Activated CD4-positive, alpha-beta memory T cell treated with anti-CD3 and anti-CD28 coated beads for 36 hours (primary cell): ENCODE measurements around the gene RHBDL2. TPM values are rescaled to one million over a fixed set of nuclear protein-coding genes. Genes with fewer than 3 reads are reported as not detected.
A peak's percentile ranks its signal among the peaks of the same experiment; 100 is the strongest.
"Not testable (repeated sequence)": the region's sequence is repeated elsewhere in the genome, so short reads cannot be mapped to it uniquely, and the experiment has no call there.

Experiments used
- CTCF ChIA-PET: fragments of 350-600 bp; sonication (Branson Sonifier 250); formaldehyde crosslinking; loops from one replicate; lab custom pipeline; 2021; ENCODE audit warnings: antibody characterized with exemption, inconsistent platforms; lab: Charles Lee
- POLR2A ChIA-PET: fragments of 350-600 bp; sonication (Branson Sonifier 250); formaldehyde crosslinking; loops from one replicate; lab custom pipeline; 2021; ENCODE audit warnings: antibody characterized with exemption; lab: Charles Lee
- DNase-seq: peaks from one replicate; pipeline ENCODE4 v3.0.0-alpha.2; 2020
- H3K27ac Mint-ChIP-seq: one replicate; pipeline ENCODE4 v1.8.0; 2021; ENCODE audit warnings: mixed read lengths
- H3K27me3 Mint-ChIP-seq: one replicate; pipeline ENCODE4 v1.8.0; 2021; ENCODE audit warnings: mixed read lengths
- H3K36me3 Mint-ChIP-seq: one replicate; pipeline ENCODE4 v1.8.0; 2021; ENCODE audit warnings: mixed read lengths
- H3K4me1 Mint-ChIP-seq: one replicate; pipeline ENCODE4 v1.8.0; 2021; ENCODE audit warnings: low read depth, mixed read lengths
- H3K4me3 Mint-ChIP-seq: one replicate; pipeline ENCODE4 v1.8.0; 2021; ENCODE audit warnings: mild to moderate bottlenecking, mixed read lengths
- H3K9me3 Mint-ChIP-seq: one replicate; pipeline ENCODE4 v1.8.0; 2021; ENCODE audit warnings: mixed read lengths
- intact Hi-C: fragments of 100-400 bp; cut with micrococcal nuclease; formaldehyde crosslinking; loops from one replicate; pipeline ENCODE4 v1.15.1; 2023
- total RNA-seq, 2 experiments: library from RNA; stranded (reverse); gene quantifications; one replicate each; pipeline ENCODE4 v1.2.3, GENCODE V29; 2021

Gene RHBDL2
- total RNA-seq, 2 experiments from 2014 or later: not detected

DNA sequence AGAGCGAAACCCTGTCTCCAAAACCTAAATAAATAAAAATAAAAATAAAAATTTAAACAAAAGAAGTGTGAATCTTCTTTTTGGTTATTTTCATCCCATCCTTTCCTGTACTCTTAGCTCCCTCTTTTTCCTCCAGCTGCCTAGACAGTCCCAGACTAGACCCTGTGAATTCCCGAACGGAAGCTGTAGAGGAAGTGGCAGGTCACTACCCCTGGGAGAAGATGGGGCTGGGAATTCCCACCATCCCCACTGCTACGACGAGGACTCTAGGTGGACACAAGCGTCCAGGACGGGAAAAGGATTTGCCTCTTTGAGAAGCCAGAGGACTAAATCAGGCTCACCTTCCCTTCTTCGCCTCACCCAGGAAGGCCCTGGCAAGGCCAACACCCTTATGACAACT is 12.6 kb downstream of the RHBDL2 start:
- Mint-ChIP-seq H3K4me3 (no peak overlapping the region), H3K36me3 (no peaks in the 10 kb centered on the region), H3K9me3 (peaks cover 3% of the 10 kb centered on the region), H3K27me3 (peaks cover 2% of the 10 kb centered on the region), H3K4me1 (peaks cover 21% of the 10 kb centered on the region), H3K27ac (no peak overlapping the region)
- CTCF ChIA-PET: interaction anchor here (1.4 kb wide), 1 partner anchor 34 kb away, joined by 3 read pairs; no protein-coding TSS in a partner anchor
- POLR2A ChIA-PET: no interaction called here
- DNase-seq: no peak
- intact Hi-C loops: no loop called here

DNA sequence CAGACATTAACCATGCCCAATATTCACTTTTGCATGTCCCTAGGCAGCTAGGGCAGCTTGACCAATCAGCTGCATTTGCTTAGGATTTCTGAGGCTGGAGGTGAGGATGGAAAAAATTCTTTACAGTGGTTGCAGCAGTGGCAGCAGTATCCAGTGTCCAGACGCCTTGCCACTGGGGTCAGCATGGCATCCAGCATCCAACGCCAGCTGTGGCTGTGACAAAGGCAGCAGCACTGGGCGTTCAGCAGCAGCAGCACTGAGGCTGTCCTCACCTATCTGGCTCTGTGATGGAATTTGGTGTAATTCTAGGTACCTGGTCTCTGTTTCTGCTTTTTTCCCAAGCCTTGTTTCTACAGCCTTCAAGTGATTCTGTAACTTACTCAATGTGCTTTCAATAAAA is 15.5 kb downstream of the RHBDL2 start:
- Mint-ChIP-seq H3K4me1 (peaks cover 9% of the 10 kb centered on the region), H3K4me3 (no peak overlapping the region), H3K9me3 (no peaks in the 10 kb centered on the region), H3K27me3 (no peaks in the 10 kb centered on the region), H3K36me3 (no peaks in the 10 kb centered on the region), H3K27ac (no peak overlapping the region)
- intact Hi-C loops: no loop called here
- DNase-seq: no peak
- ChIA-PET POLR2A (no interaction called here), CTCF (no interaction called here)

GRCh38 chr1:38925391-38925790 is 16.2 kb downstream of the RHBDL2 start:
- no peak overlapping the region for H3K27ac Mint-ChIP-seq
- no peaks in the 10 kb centered on the region for H3K9me3 Mint-ChIP-seq
- ChIA-PET POLR2A (no interaction called here), CTCF (no interaction called here)
- intact Hi-C loops: no loop called here
- no peak for DNase-seq
- no peaks in the 10 kb centered on the region for H3K27me3 Mint-ChIP-seq
- H3K4me3 Mint-ChIP-seq: no peak overlapping the region
- H3K36me3 Mint-ChIP-seq: no peaks in the 10 kb centered on the region
- H3K4me1 Mint-ChIP-seq: peaks cover 9% of the 10 kb centered on the region

GRCh38 chr1:38923607-38924006 is 18.0 kb downstream of the RHBDL2 start:
- Mint-ChIP-seq H3K27ac (peak overlapping the region; percentile 5), H3K36me3 (no peaks in the 10 kb centered on the region), H3K27me3 (no peaks in the 10 kb centered on the region), H3K9me3 (no peaks in the 10 kb centered on the region), H3K4me3 (no peak overlapping the region), H3K4me1 (peaks cover 7% of the 10 kb centered on the region)
- peak; percentile 60 for DNase-seq
- ChIA-PET POLR2A (no interaction called here), CTCF (no interaction called here)
- intact Hi-C loops: no loop called here

DNA sequence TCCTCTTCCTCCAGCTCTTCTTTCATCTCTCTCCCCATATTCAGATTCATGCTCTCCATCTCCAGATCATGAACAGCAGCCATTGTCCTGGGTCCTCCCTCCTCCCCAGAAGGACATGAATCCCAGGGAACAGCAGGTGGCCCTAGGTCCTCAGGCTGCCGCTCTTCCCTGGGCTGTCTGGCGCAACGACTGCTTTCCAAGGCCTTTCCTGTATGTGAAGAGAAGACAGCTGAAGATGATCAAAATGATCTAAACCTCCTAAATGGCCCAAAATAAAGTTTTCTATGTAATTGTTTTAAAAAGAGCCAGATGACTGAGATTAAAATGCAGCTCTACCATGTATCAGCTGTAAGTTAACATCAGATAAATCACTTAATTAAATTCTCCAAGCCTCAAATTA is 22.5 kb downstream of the RHBDL2 start:
- Mint-ChIP-seq H3K9me3 (no peaks in the 10 kb centered on the region), H3K27me3 (no peaks in the 10 kb centered on the region)
- CTCF ChIA-PET: interaction anchor here (0.8 kb wide), 1 partner anchor 27 kb away, joined by 3 read pairs; no protein-coding TSS in a partner anchor

GRCh38 chr1:38918568-38918967 is 23.1 kb downstream of the RHBDL2 start:
- H3K27me3 Mint-ChIP-seq: no peaks in the 10 kb centered on the region
- no peaks in the 10 kb centered on the region for H3K9me3 Mint-ChIP-seq
- ChIA-PET CTCF (interaction anchor here (0.8 kb wide), 1 partner anchor 26 kb away, joined by 3 read pairs; no protein-coding TSS in a partner anchor), POLR2A (no interaction called here)
- H3K36me3 Mint-ChIP-seq: no peaks in the 10 kb centered on the region
- no peak for DNase-seq
- H3K4me3 Mint-ChIP-seq: no peak overlapping the region
- H3K27ac Mint-ChIP-seq: no peak overlapping the region
- intact Hi-C loops: no loop called here
- peaks cover 14% of the 10 kb centered on the region for H3K4me1 Mint-ChIP-seq

More for the DNA sequence above, 22.5 kb downstream of the RHBDL2 start:
- DNase-seq: no peak
- H3K4me1 Mint-ChIP-seq: peaks cover 17% of the 10 kb centered on the region
- intact Hi-C loops: no loop called here
- no peaks in the 10 kb centered on the region for H3K36me3 Mint-ChIP-seq
- no peak overlapping the region for H3K27ac Mint-ChIP-seq
- H3K4me3 Mint-ChIP-seq: no peak overlapping the region
- POLR2A ChIA-PET: no interaction called here

- intact Hi-C loops: no loop called here
- Mint-ChIP-seq H3K36me3 (no peaks in the 10 kb centered on the region), H3K4me3 (no peak overlapping the region), H3K27ac (no peak overlapping the region), H3K27me3 (no peaks in the 10 kb centered on the region), H3K9me3 (no peaks in the 10 kb centered on the region), H3K4me1 (peaks cover 10% of the 10 kb centered on the region)
- no peak for DNase-seq
- ChIA-PET CTCF (no interaction called here), POLR2A (no interaction called here)
Observed at GRCh38 chr1:38917772-38918171, 23.9 kb downstream of the RHBDL2 start.

GRCh38 chr1:38917337-38917736 is 24.3 kb downstream of the RHBDL2 start:
- intact Hi-C loops: no loop called here
- POLR2A ChIA-PET: no interaction called here
- Mint-ChIP-seq H3K9me3 (no peaks in the 10 kb centered on the region), H3K4me1 (peaks cover 10% of the 10 kb centered on the region), H3K36me3 (no peaks in the 10 kb centered on the region), H3K27me3 (no peaks in the 10 kb centered on the region), H3K27ac (no peak overlapping the region), H3K4me3 (no peak overlapping the region)
- CTCF ChIA-PET: no interaction called here
- no peak for DNase-seq

GRCh38 chr1:38915352-38915948 is 26.2 kb downstream of the RHBDL2 start:
- CTCF ChIA-PET: no interaction called here
- POLR2A ChIA-PET: no interaction called here

DNA sequence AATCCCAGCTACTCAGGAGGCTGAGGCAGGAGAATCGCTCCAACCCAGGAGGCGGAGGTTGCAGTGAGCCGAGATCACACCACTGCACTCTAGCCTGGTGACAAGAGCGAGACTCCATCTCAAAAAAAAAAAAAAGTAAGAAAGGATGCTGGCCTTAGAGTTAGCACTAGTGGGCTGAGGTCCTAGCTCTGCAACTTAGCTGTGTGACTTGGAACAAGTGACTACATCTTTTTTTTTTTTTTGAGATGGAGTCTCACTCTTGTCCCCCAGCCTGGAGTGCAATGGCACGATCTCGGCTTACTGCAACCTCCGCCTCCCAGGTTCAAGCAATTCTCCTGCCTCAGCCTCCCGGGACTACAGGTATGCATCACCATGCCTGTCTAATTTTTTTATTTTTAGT is 26.7 kb downstream of the RHBDL2 start:
- POLR2A ChIA-PET, DNase-seq, H3K27ac Mint-ChIP-seq, H3K9me3 Mint-ChIP-seq, H3K36me3 Mint-ChIP-seq, intact Hi-C loops, H3K4me3 Mint-ChIP-seq, H3K27me3 Mint-ChIP-seq, CTCF ChIA-PET, H3K4me1 Mint-ChIP-seq: not testable (repeated sequence)

More at GRCh38 chr1:38915352-38915948, 26.2 kb downstream of the RHBDL2 start:
- H3K36me3 Mint-ChIP-seq: no peaks in the 10 kb centered on the region
- peak; percentile 42 for DNase-seq
- H3K4me3 Mint-ChIP-seq: no peak overlapping the region
- H3K9me3 Mint-ChIP-seq: no peaks in the 10 kb centered on the region
- H3K27me3 Mint-ChIP-seq: no peaks in the 10 kb centered on the region
- H3K27ac Mint-ChIP-seq: no peak overlapping the region
- intact Hi-C loops: no loop called here
- H3K4me1 Mint-ChIP-seq: peaks cover 10% of the 10 kb centered on the region

DNA sequence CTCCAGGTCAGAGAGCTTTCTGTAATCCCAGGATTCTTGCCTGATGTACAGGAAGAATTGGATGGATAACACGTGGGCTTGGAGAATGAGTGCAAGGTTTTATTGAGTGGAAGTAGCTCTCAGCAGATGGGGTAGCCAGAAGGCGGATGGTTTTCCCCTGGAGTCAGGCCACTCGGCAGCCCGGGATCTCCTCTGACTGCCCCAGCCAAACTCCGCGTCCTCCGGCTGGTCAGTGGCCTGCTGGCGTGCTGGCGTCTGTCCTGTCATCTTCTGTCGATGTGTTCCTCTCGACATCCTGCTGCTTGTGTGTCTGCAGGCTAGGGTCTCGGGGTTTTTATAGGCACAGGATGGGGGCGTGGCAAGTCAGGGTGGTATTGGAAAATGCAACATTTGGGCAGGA is 32.8 kb downstream of the RHBDL2 start:
- no peak overlapping the region for H3K4me3 Mint-ChIP-seq
- peaks cover 3% of the 10 kb centered on the region for H3K36me3 Mint-ChIP-seq
- peaks cover 4% of the 10 kb centered on the region for H3K9me3 Mint-ChIP-seq
- H3K27me3 Mint-ChIP-seq: no peaks in the 10 kb centered on the region
- intact Hi-C loops: no loop called here
- DNase-seq: no peak
- H3K27ac Mint-ChIP-seq: no peak overlapping the region
- ChIA-PET CTCF (no interaction called here), POLR2A (no interaction called here)
- H3K4me1 Mint-ChIP-seq: no peaks in the 10 kb centered on the region

GRCh38 chr1:38905985-38906384 is 35.6 kb downstream of the RHBDL2 start:
- H3K4me1 Mint-ChIP-seq: no peaks in the 10 kb centered on the region
- CTCF ChIA-PET: no interaction called here
- H3K27ac Mint-ChIP-seq: no peak overlapping the region
- H3K27me3 Mint-ChIP-seq: no peaks in the 10 kb centered on the region
- POLR2A ChIA-PET: no interaction called here
- DNase-seq: no peak
- H3K36me3 Mint-ChIP-seq: peaks cover 3% of the 10 kb centered on the region
- intact Hi-C loops: no loop called here
- H3K9me3 Mint-ChIP-seq: peaks cover 4% of the 10 kb centered on the region
- H3K4me3 Mint-ChIP-seq: no peak overlapping the region

- Mint-ChIP-seq H3K4me1 (peaks cover 2% of the 10 kb centered on the region), H3K27ac (no peak overlapping the region), H3K36me3 (no peaks in the 10 kb centered on the region), H3K4me3 (no peak overlapping the region), H3K27me3 (no peaks in the 10 kb centered on the region), H3K9me3 (no peaks in the 10 kb centered on the region)
- no peak for DNase-seq
- ChIA-PET CTCF (no interaction called here), POLR2A (no interaction called here)
- intact Hi-C loops: no loop called here
Observed at GRCh38 chr1:38899560-38899959, 42.1 kb downstream of the RHBDL2 start.
